ENCODE results near the gene ZBTB8A. TPM values are rescaled to one million over a fixed set of nuclear protein-coding genes. Genes with fewer than 3 reads are reported as not detected.

Gene ZBTB8A
- total and polyA plus RNA-seq, 4 experiments from 2014 or later, result not detected

Other genes starting within 250 kb of the ZBTB8A start
- 100 to 1,000 TPM; 174 to 190 TPM for gene HDAC1, start 247.3 kb upstream of the ZBTB8A start, total RNA-seq
- gene HDAC1, start 247.3 kb upstream of the ZBTB8A start, polyA plus RNA-seq, result 100 to 1,000 TPM; 169 to 185 TPM
- 10 to 100 TPM; 46.5 to 47.3 TPM for gene MARCKSL1, start 203.2 kb upstream of the ZBTB8A start, total RNA-seq
- gene MARCKSL1, start 203.2 kb upstream of the ZBTB8A start, polyA plus RNA-seq, result 10 to 100 TPM; 74.5 to 75.9 TPM
- gene FAM229A, start 176.9 kb upstream of the ZBTB8A start, total RNA-seq, result 10 to 100 TPM; 32.2 to 34.6 TPM
- under 1 TPM in 1 of 2 donors, not detected in 1; 0.39 TPM for gene FAM229A, start 176.9 kb upstream of the ZBTB8A start, polyA plus RNA-seq
- gene TSSK3, start 176.9 kb upstream of the ZBTB8A start, total RNA-seq, result 1 to 10 TPM; 3.5 to 4.3 TPM
- under 1 TPM in 1 of 2 donors, not detected in 1; 0.73 TPM for gene TSSK3, start 176.9 kb upstream of the ZBTB8A start, polyA plus RNA-seq
- 100 to 1,000 TPM; 106 to 112 TPM for gene BSDC1, start 145.0 kb upstream of the ZBTB8A start, total RNA-seq
- 10 to 100 TPM; 29.7 to 46.3 TPM for gene BSDC1, start 145.0 kb upstream of the ZBTB8A start, polyA plus RNA-seq
- not detected for gene ZBTB8B, start 74.4 kb upstream of the ZBTB8A start, total RNA-seq
- not detected for gene ZBTB8B, start 74.4 kb upstream of the ZBTB8A start, polyA plus RNA-seq
- 10 to 100 TPM; 54.0 to 56.4 TPM for gene ZBTB8OS, start 111.1 kb downstream of the ZBTB8A start, total RNA-seq
- gene ZBTB8OS, start 111.1 kb downstream of the ZBTB8A start, polyA plus RNA-seq, result 10 to 100 TPM; 69.9 to 94.4 TPM
- gene RBBP4, start 111.8 kb downstream of the ZBTB8A start, total RNA-seq, result 100 to 1,000 TPM; 185 to 186 TPM
- 100 to 1,000 TPM; 246 to 374 TPM for gene RBBP4, start 111.8 kb downstream of the ZBTB8A start, polyA plus RNA-seq
- gene SYNC, start 163.3 kb downstream of the ZBTB8A start, total RNA-seq, result not detected
- not detected for gene SYNC, start 163.3 kb downstream of the ZBTB8A start, polyA plus RNA-seq

Data from CD4-positive, alpha-beta memory T cell (primary cell).